GM10266 (cell line): ENCODE data around the gene B3GALT6.

Experiments used
- DNase-seq: peaks from one replicate; pipeline ENCODE4 v3.0.0; 2012; ENCODE audit errors: extremely low spot score
- CTCF ChIP-seq: IDR thresholded peaks from 2 replicates; pipeline ENCODE4 v1.5.1; 2012; ENCODE audit warnings: mild to moderate bottlenecking, low read depth; ENCODE audit not compliant: control insufficient read depth, insufficient read depth; ENCODE audit errors: missing control alignments

B3GALT6 gene

GRCh38 chr1:1207571-1207892 is 24.5 kb upstream of the B3GALT6 start:
- no peak for TF ChIP-seq CTCF
- no peak for DNase-seq

- no peak for DNase-seq
Observed at GRCh38 chr1:1208713-1209433, 23.2 kb upstream of the B3GALT6 start.

GRCh38 chr1:1210726-1211540 is 21.1 kb upstream of the B3GALT6 start:
- TF ChIP-seq CTCF: no peak
- DNase-seq: no peak

More at GRCh38 chr1:1208713-1209433, 23.2 kb upstream of the B3GALT6 start:
- TF ChIP-seq CTCF: no peak

- TF ChIP-seq CTCF: no peak
- no peak for DNase-seq
Observed at GRCh38 chr1:1211541-1212441, 20.2 kb upstream of the B3GALT6 start.

- no peak for TF ChIP-seq CTCF
Observed at GRCh38 chr1:1212780-1213344, 19.2 kb upstream of the B3GALT6 start.

GRCh38 chr1:1213345-1214265 is 18.4 kb upstream of the B3GALT6 start, which contains the start of gene TNFRSF4:
Gene TNFRSF4 (minus strand): TSS chr1:1214153. CDS start chr1:1214127, 26 bp downstream.
- DNase-seq: no peak
- no peak for TF ChIP-seq CTCF

More at GRCh38 chr1:1212780-1213344, 19.2 kb upstream of the B3GALT6 start:
- peak; percentile 80 for DNase-seq
